SH-SY5Y (cell line): ENCODE results near the gene IL10RA.

Experiments used
- GATA2 ChIP-seq: IDR thresholded peaks from 2 replicates; pipeline ENCODE4 v1.6.1; 2011; ENCODE audit warnings: mild to moderate bottlenecking, low read depth, low read length
- GATA3 ChIP-seq: IDR thresholded peaks from 2 replicates; pipeline ENCODE4 v1.6.1; 2011; ENCODE audit warnings: low read depth, mild to moderate bottlenecking, low read length, moderate library complexity

DNA sequence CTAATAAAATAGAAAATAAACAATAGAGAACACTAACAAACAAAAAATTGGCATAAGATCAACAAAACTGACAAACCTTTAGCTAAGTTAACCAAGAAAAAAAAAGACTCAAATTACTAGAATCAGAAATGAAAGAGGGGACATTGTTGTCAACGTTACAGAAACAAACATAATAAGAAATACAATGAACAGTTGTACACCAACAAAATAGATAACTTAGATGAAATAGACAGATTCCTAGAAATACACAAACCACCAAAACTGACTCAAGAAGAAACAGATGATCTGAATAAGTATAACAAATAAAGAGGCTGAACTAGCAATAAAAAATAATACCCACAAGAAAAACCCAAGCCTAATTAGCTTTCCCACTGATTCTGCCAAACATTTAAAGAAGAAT, 55.9 kb downstream of the IL10RA start:
- no peak for TF ChIP-seq GATA3
- no peak for TF ChIP-seq GATA2
